Cardiac fibroblast (primary cell): ENCODE data around the gene TCF23.

ENCODE experiments used
- DNase-seq, 2 donors: peaks; one replicate each; pipeline versions ENCODE4 v3.0.0 to v3.0.0-alpha.2; 2010; ENCODE audit warnings: low read depth in 2 of 2
- H3K4me3 ChIP-seq, 2 donors: replicated peaks in 1 of 2; 1 replicate in 1 of 2; 2 replicates in 1 of 2; pipeline ENCODE4 v1.5.1; 2011; ENCODE audit warnings: low read depth in 2 of 2, low read length in 2 of 2, mild to moderate bottlenecking in 2 of 2, moderate library complexity in 1 of 2
- TF ChIP-seq, protein P1 (sequence below): IDR thresholded peaks from one replicate; pipeline ENCODE4 v1.5.1; 2011; ENCODE audit warnings: low read depth, mild to moderate bottlenecking, low read length, inconsistent platforms

TCF23 gene

DNA sequence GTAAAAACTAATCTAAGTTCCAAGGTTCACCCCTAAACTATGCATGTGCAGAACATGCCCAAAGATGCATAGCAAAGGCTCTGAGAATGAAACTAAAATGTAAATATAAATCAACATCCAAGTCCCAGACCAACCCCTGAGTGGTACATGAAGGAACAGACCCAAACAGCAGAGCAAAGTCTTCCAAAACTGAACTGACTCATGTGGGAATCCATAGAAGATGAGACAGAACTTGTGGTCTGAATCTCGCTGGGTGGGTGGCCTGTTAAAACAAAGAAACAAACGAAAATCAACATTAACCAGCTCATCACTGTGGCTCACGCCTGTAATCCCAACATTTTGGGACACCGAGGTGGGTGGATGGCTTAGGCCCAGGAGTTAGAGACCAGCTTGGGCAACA is 33.5 kb downstream of the TCF23 start:
- no peak overlapping the region for H3K4me3 ChIP-seq
- TF ChIP-seq, protein P1, sequence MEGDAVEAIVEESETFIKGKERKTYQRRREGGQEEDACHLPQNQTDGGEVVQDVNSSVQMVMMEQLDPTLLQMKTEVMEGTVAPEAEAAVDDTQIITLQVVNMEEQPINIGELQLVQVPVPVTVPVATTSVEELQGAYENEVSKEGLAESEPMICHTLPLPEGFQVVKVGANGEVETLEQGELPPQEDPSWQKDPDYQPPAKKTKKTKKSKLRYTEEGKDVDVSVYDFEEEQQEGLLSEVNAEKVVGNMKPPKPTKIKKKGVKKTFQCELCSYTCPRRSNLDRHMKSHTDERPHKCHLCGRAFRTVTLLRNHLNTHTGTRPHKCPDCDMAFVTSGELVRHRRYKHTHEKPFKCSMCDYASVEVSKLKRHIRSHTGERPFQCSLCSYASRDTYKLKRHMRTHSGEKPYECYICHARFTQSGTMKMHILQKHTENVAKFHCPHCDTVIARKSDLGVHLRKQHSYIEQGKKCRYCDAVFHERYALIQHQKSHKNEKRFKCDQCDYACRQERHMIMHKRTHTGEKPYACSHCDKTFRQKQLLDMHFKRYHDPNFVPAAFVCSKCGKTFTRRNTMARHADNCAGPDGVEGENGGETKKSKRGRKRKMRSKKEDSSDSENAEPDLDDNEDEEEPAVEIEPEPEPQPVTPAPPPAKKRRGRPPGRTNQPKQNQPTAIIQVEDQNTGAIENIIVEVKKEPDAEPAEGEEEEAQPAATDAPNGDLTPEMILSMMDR, result no peak
- peak; percentile 14 to 49 for DNase-seq

DNA sequence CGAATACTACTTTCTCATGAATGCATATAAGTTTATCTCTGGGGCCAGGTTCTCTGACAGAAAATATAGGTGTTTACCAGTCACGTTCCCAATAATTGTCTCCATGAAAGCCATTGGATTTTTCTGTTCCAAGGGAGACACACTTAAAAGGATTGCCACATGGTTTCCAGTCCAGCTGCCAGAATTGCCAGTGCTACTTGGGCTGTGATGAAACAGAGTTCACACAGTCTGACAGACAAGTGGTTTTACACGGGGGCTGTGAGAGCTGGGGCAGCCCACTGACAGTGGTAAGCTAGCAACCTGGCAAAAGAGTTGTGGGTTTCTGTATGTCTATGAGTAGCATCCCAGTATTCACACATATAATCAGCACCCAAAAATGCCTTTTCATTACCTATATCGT is 35.3 kb downstream of the TCF23 start:
- peak in 1 of 2 donors; percentile 66 for DNase-seq
- TF ChIP-seq, protein P1, result no peak

DNA sequence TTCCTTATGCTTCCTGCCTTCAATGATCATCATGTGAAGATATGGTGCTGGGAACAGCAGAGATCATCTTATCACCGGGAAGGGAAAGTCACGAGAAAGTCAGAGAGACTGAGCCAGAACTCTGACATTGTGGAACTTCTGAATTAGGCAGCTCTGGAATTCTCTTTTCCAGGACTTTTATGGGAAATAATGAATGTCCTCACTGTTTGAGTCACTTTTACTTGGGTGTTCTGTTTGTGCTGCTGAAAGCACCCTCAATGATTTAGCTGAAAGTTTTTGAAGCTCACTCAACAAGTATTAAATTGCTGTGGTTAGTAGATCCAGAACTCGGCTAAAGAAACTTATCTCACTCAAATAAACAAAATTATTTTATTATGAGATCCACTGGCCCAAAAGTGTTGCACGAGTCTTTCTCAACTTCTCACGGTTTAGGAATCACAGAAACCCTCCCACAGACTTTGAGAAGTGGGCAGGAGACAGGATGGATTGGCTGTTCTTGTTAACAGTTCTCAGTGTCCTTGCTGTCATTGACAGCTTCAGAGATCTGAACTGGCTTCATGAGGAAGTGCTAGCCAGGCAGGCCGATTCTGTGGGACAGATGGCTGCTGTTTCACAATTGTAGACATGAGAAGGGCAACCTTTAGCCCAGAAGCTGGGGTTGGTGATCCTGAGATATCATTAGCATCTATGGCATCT is 36.7 kb downstream of the TCF23 start:
- H3K4me3 ChIP-seq, result no peak overlapping the region
- peak; percentile 8 to 84 for DNase-seq
- TF ChIP-seq, protein P1, result no peak

More for the DNA sequence above, 35.3 kb downstream of the TCF23 start:
- no peak overlapping the region for H3K4me3 ChIP-seq

DNA sequence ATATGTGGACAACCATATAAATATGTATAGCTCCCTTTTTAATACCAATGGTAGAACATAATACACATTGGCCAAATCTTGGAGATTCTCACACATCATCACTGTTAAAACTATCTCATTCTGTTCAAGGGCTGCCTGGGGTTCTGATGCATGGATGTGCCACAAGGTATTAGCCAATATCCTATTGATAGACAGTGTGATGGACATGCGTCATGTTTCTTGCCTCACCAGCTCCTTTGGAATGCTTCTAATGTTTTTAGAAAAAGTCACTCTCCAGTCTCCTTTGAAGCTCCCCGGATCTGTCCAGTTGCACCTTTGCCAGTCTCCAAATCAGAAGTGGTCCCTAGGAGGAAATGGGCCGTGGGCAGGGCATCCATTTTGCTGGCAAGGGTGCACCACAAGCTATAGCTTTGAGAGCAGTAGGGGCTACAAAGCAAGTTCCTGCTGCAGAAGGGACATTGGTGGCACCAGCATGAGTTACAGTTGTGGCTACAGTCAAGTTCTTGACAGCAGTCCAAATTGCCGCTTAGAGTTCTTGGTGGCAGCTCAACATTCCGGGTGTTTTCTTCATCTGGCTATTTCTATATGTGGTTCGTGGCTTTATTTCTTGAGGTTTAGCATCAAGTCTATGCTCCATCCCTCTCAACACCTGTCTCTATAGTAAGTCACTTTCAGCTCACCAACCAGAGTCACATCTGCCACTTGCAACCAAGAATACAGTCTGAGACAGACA is 38.0 kb downstream of the TCF23 start:
- DNase-seq, result no peak
- TF ChIP-seq, protein P1, result no peak
- no peak overlapping the region for H3K4me3 ChIP-seq

DNA sequence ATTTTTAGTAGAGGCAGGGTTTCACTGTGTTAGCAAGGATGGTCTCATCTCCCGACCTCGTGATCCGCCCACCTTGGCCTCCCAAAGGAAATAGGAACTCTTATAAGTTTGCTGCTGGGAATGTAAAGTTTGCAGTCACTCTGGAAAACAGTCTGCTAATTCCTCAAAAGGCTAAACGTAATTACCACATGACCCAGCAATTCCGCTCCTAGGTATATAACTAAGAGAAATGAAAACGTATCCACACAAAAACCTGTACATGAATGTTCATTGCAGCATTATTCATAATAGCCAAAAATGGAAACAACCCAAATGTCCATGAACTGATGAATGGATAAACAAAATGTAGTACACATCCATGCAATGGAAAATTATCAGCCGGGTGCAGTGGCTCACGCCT is 41.2 kb downstream of the TCF23 start:
- H3K4me3 ChIP-seq, result no peak overlapping the region
- TF ChIP-seq, protein P1, result no peak
- no peak for DNase-seq

DNA sequence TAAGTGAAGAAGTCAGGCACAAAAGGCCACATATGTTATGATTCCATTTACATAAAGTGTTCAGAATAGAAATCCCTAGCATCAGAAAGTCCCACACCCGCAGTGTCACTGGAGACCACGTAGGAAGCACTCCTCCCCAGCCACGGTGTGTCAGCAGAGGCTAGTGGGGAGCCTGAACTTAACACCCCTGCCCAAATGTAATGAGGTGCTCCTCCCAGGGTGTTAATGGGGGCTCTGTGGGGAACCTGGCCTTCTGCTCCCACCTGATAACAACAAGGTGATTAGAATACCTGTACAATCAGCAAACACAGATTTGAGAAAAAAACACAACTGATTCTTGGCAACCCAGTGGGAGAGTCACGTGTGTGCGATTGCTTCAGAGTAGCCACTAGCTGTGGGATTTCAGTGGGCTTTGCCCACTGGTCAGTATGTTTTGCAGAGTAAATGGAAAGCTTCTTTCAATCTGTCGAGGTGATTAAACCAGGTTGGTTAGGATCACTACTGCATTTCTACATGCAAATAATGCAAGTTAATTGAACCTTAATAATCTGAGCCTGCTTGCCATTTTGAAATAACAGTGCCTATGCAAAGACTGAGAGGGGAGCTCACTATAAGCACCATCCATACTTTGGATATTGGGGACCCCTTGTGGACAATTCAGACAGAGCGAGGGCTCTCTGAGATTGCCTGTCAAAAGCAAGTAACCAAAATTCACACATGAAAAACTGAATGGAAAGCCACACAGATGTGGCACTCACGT is 42.4 kb downstream of the TCF23 start:
- DNase-seq, result peak; percentile 76 to 88
- no peak overlapping the region for H3K4me3 ChIP-seq
- TF ChIP-seq, protein P1, result peak; percentile 68
